HG03060 (cell line): ENCODE results near the gene COX20.

Experiments used
- ATAC-seq: cut with Tn5 transposase; IDR thresholded peaks from one replicate; pipeline ENCODE4 v1.9.1; 2021; ENCODE audit warnings: low read depth, moderate number of reproducible peaks; ENCODE audit not compliant: unreplicated experiment

Gene COX20

GRCh38 chr1:244850099-244850852 lies 14.8 kb downstream of the COX20 start:
- ATAC-seq, result no peak

DNA sequence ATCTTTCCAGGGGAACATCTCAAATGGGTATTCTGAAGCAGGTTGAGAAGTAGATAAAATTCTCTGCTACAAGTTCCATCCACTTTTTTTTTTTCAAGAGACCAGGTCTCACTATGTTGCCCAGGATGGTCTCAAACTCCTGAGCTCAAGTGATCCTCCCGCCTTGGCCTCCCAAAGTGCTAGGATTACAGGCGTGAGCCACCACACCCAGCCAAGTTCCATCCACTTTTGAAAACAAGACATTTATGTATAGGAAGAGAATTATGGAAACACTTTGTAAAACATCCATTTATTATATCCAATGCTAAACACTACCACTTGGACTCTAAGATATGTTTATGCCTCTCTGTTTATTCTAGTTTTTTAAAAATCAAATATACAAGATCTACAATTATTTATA lies 15.4 kb downstream of the COX20 start:
- ATAC-seq, result no peak

- ATAC-seq, result no peak
Measured at GRCh38 chr1:244851546-244852231, 16.2 kb downstream of the COX20 start.

DNA sequence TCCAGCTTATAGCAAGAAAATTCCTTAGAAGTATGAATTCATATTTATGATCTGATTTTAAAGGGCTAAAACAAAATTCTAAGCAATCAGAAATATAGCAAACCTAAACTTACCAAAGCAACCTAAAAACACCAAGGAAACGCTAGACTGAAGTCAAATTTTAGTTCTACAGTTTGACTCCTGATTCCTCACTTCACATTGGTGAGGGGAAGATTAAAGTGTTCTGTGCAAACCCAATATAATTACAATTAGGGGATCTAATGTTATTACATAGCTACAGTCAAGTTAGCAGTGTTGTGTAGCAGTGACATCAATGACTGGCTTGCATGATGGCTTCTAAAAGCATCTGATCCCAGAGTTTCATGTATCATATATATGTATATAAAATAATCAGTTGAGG lies 17.2 kb downstream of the COX20 start:
- ATAC-seq, result no peak

DNA sequence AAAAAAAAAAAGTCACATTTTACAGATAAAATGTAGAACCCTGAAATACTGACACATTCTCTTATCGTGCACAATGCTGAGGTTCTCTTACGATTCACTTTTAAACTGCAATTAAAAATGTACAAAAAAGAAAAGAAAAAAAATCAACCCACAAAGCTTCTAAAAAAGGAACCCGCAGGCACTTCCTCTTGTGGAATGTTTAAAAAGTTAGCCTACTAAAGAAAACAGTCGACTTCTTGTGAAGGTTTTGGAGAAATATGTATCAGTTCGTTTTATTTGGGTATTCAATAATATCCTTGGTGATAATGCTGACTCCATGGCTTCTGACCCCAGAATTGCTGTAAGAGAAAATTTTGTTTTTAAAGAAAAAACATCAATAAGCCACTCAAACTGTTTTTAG lies 18.7 kb downstream of the COX20 start:
- ATAC-seq, result no peak

GRCh38 chr1:244854865-244855578 lies 19.6 kb downstream of the COX20 start:
- no peak for ATAC-seq

GRCh38 chr1:244857761-244858160 lies 22.3 kb downstream of the COX20 start:
- no peak for ATAC-seq

DNA sequence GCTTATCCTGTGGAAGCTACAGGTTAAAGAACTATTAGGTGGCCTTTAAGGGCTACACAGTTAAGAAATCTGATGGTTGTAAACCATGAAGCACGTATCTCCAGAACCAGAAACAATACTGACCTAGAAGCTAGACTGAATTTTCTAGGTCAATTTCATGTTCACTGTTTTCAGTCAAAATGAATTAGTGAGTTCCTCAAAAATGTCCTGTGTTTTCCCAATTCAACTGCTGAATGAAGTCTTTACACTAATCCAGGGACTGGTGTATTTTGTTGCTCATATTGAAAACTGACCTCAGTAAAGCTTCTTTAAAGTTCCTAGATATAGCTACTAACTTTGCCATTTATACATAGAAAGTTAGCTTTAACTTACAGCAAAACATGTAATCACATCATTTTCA lies 22.9 kb downstream of the COX20 start:
- no peak for ATAC-seq

DNA sequence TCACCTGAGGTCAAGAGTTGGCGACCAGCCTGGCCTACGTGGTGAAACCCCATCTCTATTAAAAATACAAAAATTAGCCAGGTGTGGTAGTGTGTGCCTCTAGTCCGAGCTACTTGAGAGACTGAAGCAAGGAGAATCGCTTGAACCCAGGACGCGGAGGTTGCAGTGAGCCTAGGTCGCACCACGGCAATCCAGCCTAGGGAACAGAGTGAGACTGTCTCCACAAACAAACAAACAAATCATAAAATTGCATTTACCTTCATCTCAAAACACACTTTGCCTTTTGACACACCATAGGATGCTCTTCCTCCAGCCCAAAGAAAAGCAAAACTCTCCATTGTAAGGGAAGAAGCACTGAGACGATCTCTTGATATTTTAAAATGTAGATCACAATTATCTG lies 24.6 kb downstream of the COX20 start:
- no peak for ATAC-seq

GRCh38 chr1:244860914-244861610 lies 25.6 kb downstream of the COX20 start:
- no peak for ATAC-seq

- no peak for ATAC-seq
Measured at GRCh38 chr1:244861683-244862082, 26.2 kb downstream of the COX20 start.

DNA sequence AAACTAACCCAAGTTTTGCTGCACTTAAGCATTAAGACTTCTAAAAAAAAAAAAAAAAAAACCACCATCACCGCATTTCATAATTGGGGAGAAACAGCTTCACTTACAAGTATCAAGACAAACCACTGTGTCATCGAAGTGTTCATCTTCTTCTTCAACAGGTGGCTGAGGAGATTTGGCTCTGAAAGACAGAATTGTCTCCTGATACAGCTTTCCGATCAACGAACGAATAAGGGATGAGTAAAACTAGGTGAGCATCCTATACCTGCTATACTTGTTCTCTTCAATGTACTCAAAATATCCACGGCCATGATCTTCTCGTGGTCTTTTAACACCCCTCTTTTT lies 26.9 kb downstream of the COX20 start:
- ATAC-seq, result no peak

GRCh38 chr1:244862699-244863490 lies 27.4 kb downstream of the COX20 start:
- ATAC-seq, result no peak

DNA sequence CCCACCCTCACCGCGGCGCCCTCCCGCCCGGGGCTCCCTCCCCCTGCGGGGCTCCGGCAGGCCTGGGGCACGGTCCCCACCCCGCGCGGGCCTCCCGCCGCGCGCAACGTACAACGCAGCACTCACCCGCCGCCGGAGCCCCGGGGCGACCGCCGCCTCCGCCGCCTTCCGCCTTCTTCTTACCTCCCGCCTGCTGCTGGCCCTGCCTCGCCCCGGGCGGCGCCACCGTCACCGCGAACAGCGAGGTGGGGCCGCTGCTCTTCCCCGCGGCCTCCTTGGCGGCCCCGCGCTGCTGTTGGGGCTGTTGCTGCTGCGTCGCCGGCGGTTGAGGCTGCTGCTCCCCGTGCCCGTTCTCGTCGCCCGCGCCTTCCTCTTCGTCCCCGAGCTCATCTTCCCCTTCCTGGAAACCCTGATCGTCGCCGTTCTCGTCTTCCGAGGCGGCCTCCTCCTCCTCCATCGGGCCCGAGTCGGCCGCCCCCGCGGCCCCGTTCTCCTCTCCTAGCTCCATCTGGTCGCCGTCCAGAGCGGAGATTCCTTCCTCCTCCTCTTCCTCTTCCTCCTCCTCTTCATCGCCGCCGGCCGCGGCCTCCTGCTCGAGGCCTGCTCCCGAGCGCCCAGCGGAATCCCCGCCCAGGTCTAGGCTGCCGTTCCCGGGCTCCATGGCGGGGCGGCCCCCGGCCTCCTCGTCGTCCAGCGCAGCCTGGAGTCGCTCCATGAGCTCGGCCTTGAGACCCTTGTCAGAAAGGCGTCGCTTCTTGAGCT lies 28.2 kb downstream of the COX20 start:
- no peak for ATAC-seq

DNA sequence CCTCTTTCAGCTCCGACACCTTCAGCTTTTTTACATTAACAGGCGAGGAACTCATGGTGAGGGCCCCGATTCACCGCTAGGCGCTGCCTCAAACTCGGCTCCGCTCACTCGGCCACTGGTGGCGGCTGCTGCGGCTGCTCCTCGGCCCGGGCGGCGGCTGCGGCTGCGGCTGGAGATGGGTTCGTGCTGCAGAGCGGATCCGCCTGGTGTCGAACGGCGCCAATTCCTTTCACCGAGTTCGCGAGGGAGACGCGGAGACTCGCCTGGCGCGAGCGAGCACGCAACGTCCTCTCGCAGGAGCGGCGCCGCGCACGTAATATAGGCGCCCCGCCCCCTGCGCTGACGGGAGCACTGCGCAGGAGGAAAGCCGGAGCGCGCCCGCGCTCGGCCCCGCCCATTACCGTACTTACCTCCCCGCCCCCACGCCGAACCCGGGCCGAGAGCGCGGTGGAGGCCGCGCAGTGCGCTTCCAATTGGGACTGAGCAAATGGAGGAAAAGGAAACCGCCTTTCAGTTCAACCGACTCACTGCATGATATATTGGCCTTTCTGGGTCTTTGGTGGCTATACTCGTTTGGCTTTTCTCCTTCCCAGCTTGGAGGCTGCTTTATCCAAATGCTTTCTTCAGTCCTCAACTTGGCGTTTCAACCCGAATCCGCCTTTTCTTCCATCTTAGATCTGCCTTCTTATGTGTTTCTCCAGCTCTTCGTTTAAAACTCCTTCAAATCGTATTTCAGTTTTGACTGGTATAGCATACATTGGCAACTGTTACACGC lies 29.0 kb downstream of the COX20 start, which contains the start of gene HNRNPU:
Gene HNRNPU (minus strand): TSS at position 291 of the 775 bp plus-strand sequence. CDS start 236 bp downstream, at position 55.
- peak; percentile 61 for ATAC-seq

- no peak for ATAC-seq
Measured at GRCh38 chr1:244865028-244865371, 29.5 kb downstream of the COX20 start.

- ATAC-seq, result no peak
Measured at GRCh38 chr1:244865820-244866219, 30.4 kb downstream of the COX20 start.

GRCh38 chr1:244866355-244866754 lies 30.9 kb downstream of the COX20 start:
- no peak for ATAC-seq
